ENCODE results near the gene COX7B. TPM values are rescaled to one million over a fixed set of nuclear protein-coding genes. Genes with fewer than 3 reads are reported as not detected.

Gene COX7B
- total RNA-seq, 1 donor: 152 TPM

GRCh38 chrX:77922787-77923186 is 23.5 kb downstream of the COX7B start:
- Histone ChIP-seq H3K27me3 (ENCODE audit: insufficient read depth, low read length) (no peaks in the 10 kb centered on the region), H3K4me3 (ENCODE audit: insufficient read depth, low read length) (no peak overlapping the region), H3K9me3 (ENCODE audit: low read depth, low read length) (no peaks in the 10 kb centered on the region), H3K4me2 (ENCODE audit: insufficient read depth, low read length) (no peak overlapping the region), H3K27ac (ENCODE audit: low read depth, low read length) (no peak overlapping the region), H3K4me1 (ENCODE audit: insufficient read depth, low read length) (peaks cover 3% of the 10 kb centered on the region), H2AFZ (ENCODE audit: low read length) (no peak overlapping the region), H3K36me3 (ENCODE audit: insufficient read depth, low read length) (no peaks in the 10 kb centered on the region), H4K20me1 (ENCODE audit: insufficient read depth, low read length) (no peaks in the 10 kb centered on the region), H3K79me2 (ENCODE audit: insufficient read depth, low read length) (no peaks in the 10 kb centered on the region)
- no peak for DNase-seq (ENCODE audit: insufficient read length, low spot score, missing footprints)
- no peak for TF ChIP-seq CTCF (IDR thresholded peaks at IDR 0.05; ENCODE audit: extremely low read depth, low read depth, low read length)

GRCh38 chrX:77924320-77924859 is 25.1 kb downstream of the COX7B start:
- Histone ChIP-seq H3K27ac (ENCODE audit: low read depth, low read length) (no peak overlapping the region), H3K36me3 (ENCODE audit: insufficient read depth, low read length) (no peaks in the 10 kb centered on the region), H3K9me3 (ENCODE audit: low read depth, low read length) (no peaks in the 10 kb centered on the region), H2AFZ (ENCODE audit: low read length) (no peak overlapping the region), H3K4me3 (ENCODE audit: insufficient read depth, low read length) (no peak overlapping the region), H3K27me3 (ENCODE audit: insufficient read depth, low read length) (no peaks in the 10 kb centered on the region), H4K20me1 (ENCODE audit: insufficient read depth, low read length) (no peaks in the 10 kb centered on the region), H3K79me2 (ENCODE audit: insufficient read depth, low read length) (no peaks in the 10 kb centered on the region), H3K4me1 (ENCODE audit: insufficient read depth, low read length) (no peaks in the 10 kb centered on the region), H3K4me2 (ENCODE audit: insufficient read depth, low read length) (no peak overlapping the region)
- no peak for TF ChIP-seq CTCF (IDR thresholded peaks at IDR 0.05; ENCODE audit: extremely low read depth, low read depth, low read length)
- DNase-seq (ENCODE audit: insufficient read length, low spot score, missing footprints): no peak

DNA sequence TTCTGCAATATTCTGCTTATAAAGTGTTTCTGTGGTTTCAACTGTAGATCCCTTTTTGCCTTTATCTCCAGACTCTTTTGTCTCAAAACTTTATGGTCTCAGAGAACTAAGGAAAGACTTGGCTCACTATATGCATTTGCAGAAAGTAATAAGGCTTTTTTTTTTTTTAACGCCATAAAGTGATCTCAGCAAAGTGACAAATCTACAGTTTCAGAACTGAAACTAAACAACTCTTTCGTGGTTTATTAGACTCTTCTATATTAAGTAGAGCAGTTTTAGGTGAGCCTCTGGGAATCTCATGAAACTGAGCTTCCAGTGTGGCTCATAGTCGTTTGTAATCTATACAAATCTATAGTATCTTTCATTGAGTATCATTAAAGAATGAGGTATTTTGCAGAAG is 26.5 kb downstream of the COX7B start:
- H3K4me2 ChIP-seq (ENCODE audit: insufficient read depth, low read length): peak overlapping the region; percentile 53
- no peaks in the 10 kb centered on the region for H4K20me1 ChIP-seq (ENCODE audit: insufficient read depth, low read length)
- H3K4me3 ChIP-seq (ENCODE audit: insufficient read depth, low read length): peak overlapping the region; percentile 25
- no peaks in the 10 kb centered on the region for H3K27me3 ChIP-seq (ENCODE audit: insufficient read depth, low read length)
- DNase-seq (ENCODE audit: insufficient read length, low spot score, missing footprints): no peak
- no peak for TF ChIP-seq CTCF (IDR thresholded peaks at IDR 0.05; ENCODE audit: extremely low read depth, low read depth, low read length)
- H3K36me3 ChIP-seq (ENCODE audit: insufficient read depth, low read length): no peaks in the 10 kb centered on the region
- no peak overlapping the region for H3K27ac ChIP-seq (ENCODE audit: low read depth, low read length)
- H3K9me3 ChIP-seq (ENCODE audit: low read depth, low read length): no peaks in the 10 kb centered on the region
- no peaks in the 10 kb centered on the region for H3K79me2 ChIP-seq (ENCODE audit: insufficient read depth, low read length)
- no peak overlapping the region for H2AFZ ChIP-seq (ENCODE audit: low read length)
- H3K4me1 ChIP-seq (ENCODE audit: insufficient read depth, low read length): no peaks in the 10 kb centered on the region

GRCh38 chrX:77930581-77930980 is 31.3 kb downstream of the COX7B start:
- no peak for TF ChIP-seq CTCF (IDR thresholded peaks at IDR 0.05; ENCODE audit: extremely low read depth, low read depth, low read length)
- H3K27ac ChIP-seq (ENCODE audit: low read depth, low read length): no peak overlapping the region
- H3K4me2 ChIP-seq (ENCODE audit: insufficient read depth, low read length): no peak overlapping the region
- no peaks in the 10 kb centered on the region for H3K36me3 ChIP-seq (ENCODE audit: insufficient read depth, low read length)
- no peak overlapping the region for H3K4me3 ChIP-seq (ENCODE audit: insufficient read depth, low read length)
- H3K9me3 ChIP-seq (ENCODE audit: low read depth, low read length): no peaks in the 10 kb centered on the region
- no peak for DNase-seq (ENCODE audit: insufficient read length, low spot score, missing footprints)
- no peaks in the 10 kb centered on the region for H4K20me1 ChIP-seq (ENCODE audit: insufficient read depth, low read length)
- H3K4me1 ChIP-seq (ENCODE audit: insufficient read depth, low read length): no peaks in the 10 kb centered on the region
- H2AFZ ChIP-seq (ENCODE audit: low read length): no peak overlapping the region
- H3K27me3 ChIP-seq (ENCODE audit: insufficient read depth, low read length): no peaks in the 10 kb centered on the region
- no peaks in the 10 kb centered on the region for H3K79me2 ChIP-seq (ENCODE audit: insufficient read depth, low read length)

All from osteoblast (primary cell).